ENCODE data around the gene JAG2. TPM values are rescaled to one million over a fixed set of nuclear protein-coding genes. Genes with fewer than 3 reads are reported as not detected.

Gene JAG2
- polyA plus RNA-seq, 3 donors: 8.7 to 11.4 (median 10.2) TPM

DNA sequence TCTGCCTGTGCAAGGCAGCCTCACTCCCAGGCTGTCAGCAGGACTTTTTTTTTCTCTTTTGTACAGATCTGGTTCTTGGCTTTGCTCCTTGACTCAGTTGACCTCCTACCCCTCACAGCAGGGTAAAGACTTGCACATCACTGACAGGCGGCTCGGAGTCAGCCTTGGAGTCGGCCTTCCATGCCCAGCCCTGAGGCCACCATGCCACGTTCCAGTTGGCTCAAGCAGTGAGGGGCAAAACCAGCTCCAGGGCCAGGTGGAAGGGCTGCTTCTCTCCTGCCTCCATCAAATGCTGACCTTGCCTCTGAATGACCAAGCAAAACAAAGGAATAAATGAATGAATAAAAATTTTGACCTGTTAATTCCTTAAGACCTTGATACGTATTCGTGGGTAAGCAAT is 27.6 kb downstream of the JAG2 start:
- no peak for DNase-seq

GRCh38 chr14:105140581-105140980 is 28.0 kb downstream of the JAG2 start:
- DNase-seq: no peak

GRCh38 chr14:105139831-105140239 is 28.7 kb downstream of the JAG2 start:
- DNase-seq: no peak

- DNase-seq: no peak
Observed at GRCh38 chr14:105139212-105139825, 29.3 kb downstream of the JAG2 start.

- no peak for DNase-seq
Observed at GRCh38 chr14:105138551-105139111, 29.9 kb downstream of the JAG2 start.

GRCh38 chr14:105138021-105138541 is 30.5 kb downstream of the JAG2 start:
- DNase-seq: no peak

GRCh38 chr14:105137481-105138020 is 31.0 kb downstream of the JAG2 start:
- no peak for DNase-seq

GRCh38 chr14:105136401-105137322 is 31.9 kb downstream of the JAG2 start:
- no peak for DNase-seq

GRCh38 chr14:105135700-105136395 is 32.7 kb downstream of the JAG2 start:
- DNase-seq: no peak

- DNase-seq: no peak
Observed at GRCh38 chr14:105132921-105133654, 35.5 kb downstream of the JAG2 start.

DNA sequence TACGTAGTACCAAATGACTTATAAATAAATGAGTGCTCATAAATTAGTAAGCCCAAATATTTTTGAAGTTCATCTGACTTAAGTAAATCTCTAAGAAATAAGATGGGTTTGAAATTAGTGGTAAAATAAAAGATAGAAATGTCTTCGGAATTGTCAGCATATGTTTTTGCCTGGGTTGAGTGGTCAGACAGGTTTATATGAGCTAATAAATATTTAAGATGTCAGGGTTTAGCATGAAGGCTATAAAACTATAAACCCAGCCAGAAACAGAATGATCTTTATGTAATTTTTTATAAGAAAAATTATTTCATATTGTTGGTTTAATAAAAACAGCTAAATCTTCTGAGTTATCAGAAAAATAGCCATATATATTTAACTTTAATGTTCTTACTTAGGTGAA is 37.3 kb downstream of the JAG2 start:
- DNase-seq: no peak

DNA sequence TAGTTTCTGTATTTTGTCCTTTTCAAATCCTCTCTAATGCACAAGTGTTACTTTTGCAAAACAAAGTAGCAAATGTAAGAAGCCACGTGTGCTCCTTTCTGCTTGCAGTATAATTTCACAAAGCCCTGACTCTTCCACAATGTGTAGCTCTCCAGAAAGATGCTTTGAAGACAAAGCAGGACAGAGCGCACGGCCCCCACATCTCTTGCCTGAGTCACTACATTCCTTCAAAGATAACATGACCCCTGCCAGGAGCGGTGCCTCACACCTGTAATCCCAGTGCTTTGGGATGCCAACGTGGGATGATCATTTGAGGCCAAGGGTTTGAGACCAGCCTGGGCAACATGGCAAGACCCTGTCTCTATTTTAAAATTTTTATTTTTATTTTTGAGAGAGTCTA is 40.5 kb downstream of the JAG2 start:
- no peak for DNase-seq

DNA sequence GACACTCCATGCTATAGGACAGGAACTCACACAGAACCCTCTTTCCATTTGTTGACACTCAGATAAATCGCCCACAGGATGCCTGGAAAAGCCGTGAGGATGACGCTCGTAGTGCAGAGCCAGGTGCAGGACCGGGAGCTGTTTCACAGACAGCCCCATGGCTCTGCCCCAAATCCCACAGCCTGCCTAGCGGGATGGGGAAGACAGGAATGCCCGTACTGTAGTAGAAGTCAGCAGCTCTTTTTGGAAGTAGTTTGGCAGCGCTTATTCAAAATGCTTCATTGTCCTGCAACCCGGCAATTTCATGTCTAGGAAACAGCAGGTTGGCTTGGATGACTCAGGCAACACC is 41.6 kb downstream of the JAG2 start:
- DNase-seq: no peak

- DNase-seq: no peak
Observed at GRCh38 chr14:105126126-105126980, 42.2 kb downstream of the JAG2 start.

DNA sequence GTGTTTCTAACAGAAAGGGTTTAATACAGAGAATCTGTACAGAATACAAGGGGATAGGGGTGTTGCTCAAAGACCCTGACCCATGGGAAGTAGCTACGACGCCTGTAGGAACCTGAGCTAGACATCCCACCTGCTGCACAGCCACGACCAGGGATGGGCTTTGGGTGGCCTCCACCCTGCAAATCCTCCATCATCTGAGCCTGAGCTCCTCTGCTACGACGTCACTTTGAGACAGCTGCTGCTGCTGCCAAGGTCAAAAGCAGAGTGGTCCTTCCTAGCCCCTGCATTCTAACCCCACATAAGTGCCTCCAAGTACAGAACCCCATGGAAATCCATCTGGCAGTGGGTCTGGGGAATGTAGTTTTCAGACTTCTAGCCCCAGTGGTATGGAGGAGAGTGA is 43.8 kb downstream of the JAG2 start:
- no peak for DNase-seq

DNA sequence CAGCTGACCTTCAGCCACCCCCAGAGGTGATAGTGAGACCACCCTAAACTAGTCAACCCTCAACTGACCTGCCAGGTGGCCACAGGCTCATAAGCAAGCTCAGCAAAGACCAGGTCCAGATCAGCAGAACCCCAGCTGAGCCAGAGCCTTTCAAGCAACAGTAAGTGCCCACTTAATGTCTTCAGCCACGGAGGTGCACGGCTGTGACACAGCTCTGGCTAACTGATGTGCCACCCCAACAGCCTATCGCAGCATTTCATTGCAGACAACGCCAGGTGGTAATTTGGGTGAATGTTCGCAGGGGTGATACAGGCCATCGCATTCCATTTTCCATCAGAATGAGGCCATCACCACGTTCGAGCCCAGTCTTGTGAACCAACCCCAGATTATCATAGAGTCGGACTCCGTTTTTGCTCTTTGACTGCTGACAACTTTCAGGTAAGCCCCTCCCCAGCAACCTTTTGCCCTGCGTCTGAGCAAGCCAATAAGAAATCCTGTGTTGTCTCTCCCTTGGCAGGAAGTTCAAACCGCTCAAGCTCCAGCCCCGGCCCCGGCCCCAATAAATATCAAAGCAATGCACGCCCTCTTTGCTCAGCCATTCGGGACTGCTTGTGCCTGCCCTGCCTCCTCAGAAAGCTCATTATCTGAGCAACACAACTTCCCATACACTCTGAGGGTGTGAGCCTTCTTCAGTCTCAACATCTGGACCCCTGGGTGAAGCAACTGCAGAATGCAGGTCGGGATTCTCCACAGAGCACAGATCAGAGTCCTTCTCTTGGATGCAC is 44.4 kb downstream of the JAG2 start:
- DNase-seq: no peak

- no peak for DNase-seq
Observed at GRCh38 chr14:105123064-105123665, 45.4 kb downstream of the JAG2 start.

DNA sequence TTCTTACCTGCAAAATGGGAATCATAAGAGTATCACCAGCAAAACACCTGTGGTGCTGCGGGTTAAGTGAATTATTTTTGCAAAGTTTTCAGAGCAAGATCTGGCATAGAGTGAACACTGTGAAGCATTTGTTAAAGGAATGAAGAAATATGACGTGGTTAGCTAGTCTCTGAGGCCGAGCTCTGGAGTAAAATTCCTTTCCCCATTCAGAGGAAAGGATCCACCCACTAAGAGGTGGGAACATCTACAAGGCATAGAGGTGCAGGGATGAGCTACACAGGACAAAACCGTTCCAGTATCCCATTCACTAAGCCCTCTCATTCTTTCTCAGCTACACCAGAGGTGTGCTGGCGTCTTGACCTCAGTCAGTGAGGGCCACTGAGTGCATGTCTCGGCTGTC is 48.5 kb downstream of the JAG2 start:
- no peak for DNase-seq

DNA sequence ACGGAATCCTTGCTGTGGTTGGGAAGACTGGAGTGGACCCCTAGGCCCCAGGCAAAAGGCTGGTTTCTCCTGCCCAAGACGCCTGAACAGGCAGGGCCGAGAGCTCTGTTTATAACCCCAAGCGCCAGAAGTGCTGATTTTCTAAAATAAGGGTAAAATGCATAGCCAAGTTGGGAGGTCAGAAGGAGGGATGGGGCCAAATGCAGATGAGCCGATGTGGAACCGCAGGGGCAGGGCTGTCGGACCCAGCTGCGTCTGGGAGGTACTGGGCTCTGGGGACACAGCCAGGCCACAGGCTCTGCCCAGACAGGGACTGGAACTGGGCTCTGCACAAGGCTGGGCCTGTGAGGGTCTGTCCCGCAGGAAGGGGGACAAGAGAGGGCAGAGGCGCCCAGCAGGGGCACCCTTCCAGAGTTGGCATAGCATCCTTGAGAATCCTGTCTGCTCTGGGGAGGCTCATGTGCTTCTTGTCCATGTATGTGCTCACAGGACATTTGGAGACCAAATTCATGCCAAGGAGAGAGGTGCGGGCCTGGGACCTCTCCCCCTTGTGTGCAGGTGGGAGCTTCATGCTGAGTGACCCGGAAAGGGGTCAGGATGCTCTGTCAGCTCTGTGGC is 49.1 kb downstream of the JAG2 start:
- no peak for DNase-seq

All from renal pelvis (tissue), 4 donors.